Activated CD4-positive, alpha-beta T cell treated with anti-CD3 and anti-CD28 coated beads, Interleukin-2, Interleukin-6, amounts not matched to agents 100 ng/mL and 50 ng/mL, durations not matched to agents 16 hours and 8 hours (primary cell): ENCODE measurements around the gene JARID2.

ENCODE experiments used
- DNase-seq: peaks from one replicate; pipeline ENCODE4 v3.0.0-alpha.2; 2020

JARID2 gene

GRCh38 chr6:15513801-15514711, 268.2 kb downstream of the JARID2 start:
- DNase-seq: no peak

- no peak for DNase-seq
Measured at GRCh38 chr6:15515226-15515625, 269.4 kb downstream of the JARID2 start.

GRCh38 chr6:15515660-15516375, 269.9 kb downstream of the JARID2 start:
- DNase-seq: no peak

GRCh38 chr6:15516378-15516777, 270.5 kb downstream of the JARID2 start:
- DNase-seq: no peak

GRCh38 chr6:15516923-15517560, 271.2 kb downstream of the JARID2 start:
- no peak for DNase-seq

- no peak for DNase-seq
Measured at GRCh38 chr6:15517600-15517999, 271.7 kb downstream of the JARID2 start.

- DNase-seq: no peak
Measured at GRCh38 chr6:15518057-15518456, 272.2 kb downstream of the JARID2 start.

- no peak for DNase-seq
Measured at GRCh38 chr6:15518878-15519277, 273.0 kb downstream of the JARID2 start.

GRCh38 chr6:15519681-15520080, 273.8 kb downstream of the JARID2 start:
- no peak for DNase-seq

GRCh38 chr6:15520626-15521203, 274.8 kb downstream of the JARID2 start:
- no peak for DNase-seq

- DNase-seq: no peak
Measured at GRCh38 chr6:15521582-15521981, 275.7 kb downstream of the JARID2 start.

- DNase-seq: no peak
Measured at GRCh38 chr6:15522026-15522425, 276.2 kb downstream of the JARID2 start.

GRCh38 chr6:15522427-15522826, 276.6 kb downstream of the JARID2 start:
- peak; percentile 31 for DNase-seq

- no peak for DNase-seq
Measured at GRCh38 chr6:15522856-15523529, 277.1 kb downstream of the JARID2 start.

- no peak for DNase-seq
Measured at GRCh38 chr6:15523679-15524630, 278.1 kb downstream of the JARID2 start.

- DNase-seq: no peak
Measured at GRCh38 chr6:15524861-15525401, 279.1 kb downstream of the JARID2 start.

- DNase-seq: no peak
Measured at GRCh38 chr6:15526212-15526701, 280.4 kb downstream of the JARID2 start.

GRCh38 chr6:15527838-15528617, 282.2 kb downstream of the JARID2 start:
- DNase-seq: no peak

GRCh38 chr6:15528870-15529269, 283.0 kb downstream of the JARID2 start:
- no peak for DNase-seq

GRCh38 chr6:15530411-15530810, 284.5 kb downstream of the JARID2 start:
- no peak for DNase-seq
